HCT116 (cell line): Measurements from ENCODE around the gene SEC11A. TPM values are rescaled to one million over a fixed set of nuclear protein-coding genes. Genes with fewer than 3 reads are reported as not detected.
"Not testable (repeated sequence)": the region's sequence is repeated elsewhere in the genome, so short reads cannot be mapped to it uniquely, and the experiment has no call there.

ENCODE experiments used
- ATAC-seq: fragments of 200-7000 bp; cut with Tn5 transposase; 2 replicates; pipeline ENCODE4 v1.9.1; 2020; ENCODE audit warnings: mild to moderate bottlenecking, moderate library complexity
- BruUV-seq: library from RNA; stranded (reverse); fragments of 400-500 nt; replicated peaks from 2 replicates; lab custom pipeline; 2021; lab: Mats Ljungman, UMichigan
- CTCF ChIA-PET: fragments of 300-600 bp; sonication (Branson Sonifier 250); formaldehyde crosslinking; loops from one replicate; lab custom pipeline; 2021; ENCODE audit warnings: antibody characterized with exemption; lab: Charles Lee
- POLR2A ChIA-PET: fragments of 300-600, 350-600 bp; sonication (Branson Sonifier 250); formaldehyde crosslinking; loops from one replicate; lab custom pipeline; 2021; ENCODE audit warnings: antibody characterized with exemption; lab: Charles Lee
- RAD21 ChIA-PET, 2 experiments: fragments of 300-600 bp; sonication (Branson Sonifier 250); formaldehyde crosslinking; loops; one replicate each; lab custom pipeline; 2023; ENCODE audit warnings: low total read pairs in 2 of 2; ENCODE audit not compliant: uncharacterized antibody in 2 of 2, unreplicated experiment in 2 of 2, low non-redundant PET in 1 of 2; lab: Charles Lee
- DNase-seq: peaks from one replicate; pipeline ENCODE4 v3.0.0-alpha.2; 2010; ENCODE audit warnings: low read depth, low spot score
- H2AFZ ChIP-seq: fragments of 200-600 bp; shearing (Covaris generic), sonication (generic); 2 replicates; pipeline ENCODE4 v1.6.1; 2017; ENCODE audit warnings: low read depth, mixed run types, mixed read lengths, antibody characterized with exemption, low read length; ENCODE audit not compliant: poor library complexity, severe bottlenecking
- H3K27ac ChIP-seq: 2 replicates; pipeline ENCODE4 v1.5.1; 2012; ENCODE audit warnings: low read depth, low read length
- H3K27me3 ChIP-seq: fragments of 200-600 bp; sonication (generic); 2 replicates; pipeline ENCODE4 v1.6.1; 2016; ENCODE audit warnings: mixed run types, low read length, mixed read lengths; ENCODE audit not compliant: insufficient read depth
- H3K36me3 ChIP-seq, 2 experiments: fragments of 200-500 bp in 1 of 2; fragments of 200-600 bp in 1 of 2; sonication (Bioruptor generic) in 1 of 2; sonication (generic) in 1 of 2; 2 replicates each; pipeline versions ENCODE4 v1.5.1 to v1.6.1; 2014 to 2016; ENCODE audit warnings: low read length in 2 of 2, inconsistent platforms in 1 of 2, mixed read lengths in 1 of 2, mixed run types in 1 of 2; ENCODE audit not compliant: insufficient read depth in 2 of 2, control insufficient read depth in 1 of 2
- H3K4me1 ChIP-seq, 2 experiments: fragments of 200-600 bp in 1 of 2; sonication (generic) in 1 of 2; 2 replicates each; pipeline versions ENCODE4 v1.5.1 to v1.6.1; 2012 to 2017; ENCODE audit warnings: low read length in 2 of 2, inconsistent platforms in 1 of 2, mild to moderate bottlenecking in 1 of 2, mixed read lengths in 1 of 2, mixed run types in 1 of 2, moderate library complexity in 1 of 2; ENCODE audit not compliant: insufficient read depth in 2 of 2, control insufficient read depth in 1 of 2
- H3K4me2 ChIP-seq: fragments of 200-600 bp; sonication (generic); 2 replicates; pipeline ENCODE4 v1.6.1; 2017; ENCODE audit warnings: mixed run types, low read length, mixed read lengths
- H3K4me3 ChIP-seq, 2 experiments: fragments of 200-600 bp in 1 of 2; sonication (generic) in 1 of 2; replicated peaks in 1 of 2; 2 replicates each; pipeline ENCODE4 v1.5.1; 2011 to 2016; ENCODE audit warnings: low read length in 2 of 2, control low read depth in 1 of 2, low read depth in 1 of 2, mild to moderate bottlenecking in 1 of 2, mixed read lengths in 1 of 2, mixed run types in 1 of 2
- H3K79me2 ChIP-seq: fragments of 200-600 bp; sonication (generic); 2 replicates; pipeline ENCODE4 v1.6.1; 2017; ENCODE audit warnings: mild to moderate bottlenecking, mixed run types, low read length, moderate library complexity, mixed read lengths; ENCODE audit not compliant: insufficient read depth
- H3K9ac ChIP-seq: fragments of 200-600 bp; sonication (generic); 2 replicates; pipeline ENCODE4 v1.6.1; 2016; ENCODE audit warnings: low read length, mixed read lengths
- H3K9me2 ChIP-seq: fragments of 200-600 bp; sonication (generic), shearing (Covaris generic); 2 replicates; pipeline ENCODE4 v1.6.1; 2017; ENCODE audit warnings: mixed run types, mild to moderate bottlenecking, moderate library complexity; ENCODE audit not compliant: insufficient read depth
- H3K9me3 ChIP-seq, 2 experiments: fragments of 200-500 bp in 1 of 2; fragments of 200-600 bp in 1 of 2; sonication (Bioruptor generic) in 1 of 2; sonication (generic) in 1 of 2; 2 replicates each; pipeline ENCODE4 v1.6.1; 2014 to 2017; ENCODE audit warnings: low read length in 2 of 2, mixed read lengths in 2 of 2, inconsistent platforms in 1 of 2, low read depth in 1 of 2, mild to moderate bottlenecking in 1 of 2, mixed run types in 1 of 2, moderate library complexity in 1 of 2; ENCODE audit not compliant: control insufficient read depth in 1 of 2, insufficient read depth in 1 of 2
- H4K20me1 ChIP-seq: fragments of 200-600 bp; sonication (generic), shearing (Covaris generic); 2 replicates; pipeline ENCODE4 v1.6.1; 2017; ENCODE audit warnings: mixed run types, mild to moderate bottlenecking, moderate library complexity; ENCODE audit not compliant: insufficient read depth
- ATF3 ChIP-seq: IDR thresholded peaks from 2 replicates; pipeline ENCODE4 v1.6.1; 2012
- EZH2 ChIP-seq: fragments of 200-600 bp; sonication (generic); IDR thresholded peaks from 2 replicates; pipeline ENCODE4 v1.6.1; 2017; ENCODE audit warnings: antibody characterized with exemption, mixed run types
- MAX ChIP-seq: IDR thresholded peaks from 2 replicates; pipeline ENCODE4 v1.6.1; 2012
- POLR2AphosphoS5 ChIP-seq: IDR thresholded peaks from 2 replicates; pipeline ENCODE4 v1.6.1; 2011; ENCODE audit warnings: mild to moderate bottlenecking, low read depth, low read length, moderate library complexity
- RAD21 ChIP-seq: IDR thresholded peaks from 2 replicates; pipeline ENCODE4 v1.6.1; 2012; ENCODE audit warnings: low read depth, mild to moderate bottlenecking
- TCF7L2 ChIP-seq: IDR thresholded peaks from 2 replicates; pipeline ENCODE4 v1.7.0; 2011; ENCODE audit warnings: borderline replicate concordance, inconsistent platforms; ENCODE audit not compliant: insufficient read depth, insufficient read length; ENCODE audit errors: extremely low read depth
- ZNF274 ChIP-seq: fragments of 200-500 bp; sonication (Bioruptor generic); IDR thresholded peaks from 2 replicates; pipeline ENCODE4 v1.6.1; 2014; ENCODE audit warnings: mild to moderate bottlenecking, low read depth, low read length, inconsistent platforms
- intact Hi-C: fragments of 100-400 bp; cut with micrococcal nuclease; formaldehyde crosslinking; loops from 2 replicates; pipeline ENCODE4 v1.10.0; 2022
- total RNA-seq: library from RNA; stranded (reverse); gene quantifications from one replicate; pipeline ENCODE4 v1.2.1, GENCODE V29; 2021; ENCODE audit not compliant: unreplicated experiment
- TF ChIP-seq, protein P1 (sequence below), 3 experiments: fragments of 200-600 bp in 1 of 3; sonication (generic) in 1 of 3; IDR thresholded peaks in 2 of 3; conservative IDR thresholded peaks in 1 of 3; 2 replicates each; pipeline ENCODE4 v1.5.1; 2012 to 2017; ENCODE audit warnings: low read depth in 2 of 3, low read length in 2 of 3, antibody characterized with exemption in 1 of 3, borderline replicate concordance in 1 of 3, control low read depth in 1 of 3, mild to moderate bottlenecking in 1 of 3, mixed read lengths in 1 of 3, mixed run types in 1 of 3, moderate library complexity in 1 of 3; ENCODE audit not compliant: insufficient read depth in 1 of 3
- TF ChIP-seq, protein P2 (sequence below): IDR thresholded peaks from 2 replicates; pipeline ENCODE4 v1.6.1; 2011; ENCODE audit warnings: mild to moderate bottlenecking, low read length, moderate library complexity; ENCODE audit not compliant: insufficient replicate concordance; ENCODE audit errors: extremely low read depth

SEC11A gene
- total RNA-seq, 1 experiment from 2014 or later, result 175 TPM

- H3K4me3 ChIP-seq, H4K20me1 ChIP-seq, H3K4me1 ChIP-seq, RAD21 ChIA-PET, H3K9me2 ChIP-seq, H3K9me3 ChIP-seq, DNase-seq, H3K9ac ChIP-seq, BruUV-seq, ATAC-seq, H3K27me3 ChIP-seq, intact Hi-C loops, CTCF ChIA-PET, H3K27ac ChIP-seq, POLR2A ChIA-PET, H2AFZ ChIP-seq, H3K79me2 ChIP-seq, H3K4me2 ChIP-seq: not testable (repeated sequence)
- peaks cover 30 to 36% of the 10 kb centered on the region in 2 experiments; a peak in 3 of 4 replicates for H3K36me3 ChIP-seq
Measured at GRCh38 chr15:84641871-84642270, 74.1 kb downstream of the SEC11A start.

- Histone ChIP-seq H3K4me2 (no peak overlapping the region), H3K27me3 (no peaks in the 10 kb centered on the region), H3K36me3 (peaks cover 7 to 18% of the 10 kb centered on the region in 2 experiments; a peak in 3 of 4 replicates), H3K27ac (peak overlapping the region; percentile 24; the same call in 1 of the 2 replicates), H4K20me1 (no peaks in the 10 kb centered on the region), H3K4me1 (peaks cover 0 to 7% of the 10 kb centered on the region in 2 experiments; a peak in 1 of 4 replicates), H3K9me2 (no peaks in the 10 kb centered on the region), H2AFZ (no peak overlapping the region), H3K9me3 (no peaks in the 10 kb centered on the region), H3K9ac (no peak overlapping the region), H3K4me3 (no peak overlapping the region), H3K79me2 (no peaks in the 10 kb centered on the region)
- ATAC-seq, result peak; percentile 47
- ChIA-PET RAD21 (no interaction called here), CTCF (interaction anchor here (0.7 to 1.3 kb wide), 3 partner anchors 39 to 50 kb away, joined by 3 to 4 read pairs (median 3); no protein-coding TSS in a partner anchor), POLR2A (no interaction called here)
- TF ChIP-seq MAX (peak; percentile 33; the same call in 1 of the 2 replicates), RAD21 (peak; percentile 55; the same call in 1 of the 2 replicates), POLR2AphosphoS5 (no peak), EZH2 (no peak), TCF7L2 (no peak), ATF3 (no peak), ZNF274 (no peak)
- TF ChIP-seq, protein P1, sequence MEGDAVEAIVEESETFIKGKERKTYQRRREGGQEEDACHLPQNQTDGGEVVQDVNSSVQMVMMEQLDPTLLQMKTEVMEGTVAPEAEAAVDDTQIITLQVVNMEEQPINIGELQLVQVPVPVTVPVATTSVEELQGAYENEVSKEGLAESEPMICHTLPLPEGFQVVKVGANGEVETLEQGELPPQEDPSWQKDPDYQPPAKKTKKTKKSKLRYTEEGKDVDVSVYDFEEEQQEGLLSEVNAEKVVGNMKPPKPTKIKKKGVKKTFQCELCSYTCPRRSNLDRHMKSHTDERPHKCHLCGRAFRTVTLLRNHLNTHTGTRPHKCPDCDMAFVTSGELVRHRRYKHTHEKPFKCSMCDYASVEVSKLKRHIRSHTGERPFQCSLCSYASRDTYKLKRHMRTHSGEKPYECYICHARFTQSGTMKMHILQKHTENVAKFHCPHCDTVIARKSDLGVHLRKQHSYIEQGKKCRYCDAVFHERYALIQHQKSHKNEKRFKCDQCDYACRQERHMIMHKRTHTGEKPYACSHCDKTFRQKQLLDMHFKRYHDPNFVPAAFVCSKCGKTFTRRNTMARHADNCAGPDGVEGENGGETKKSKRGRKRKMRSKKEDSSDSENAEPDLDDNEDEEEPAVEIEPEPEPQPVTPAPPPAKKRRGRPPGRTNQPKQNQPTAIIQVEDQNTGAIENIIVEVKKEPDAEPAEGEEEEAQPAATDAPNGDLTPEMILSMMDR (IDR thresholded peaks at IDR 0.05 in 2 of 3, conservative IDR thresholded peaks at IDR 0.05 in 1 of 3; ENCODE audit: borderline replicate concordance in 1 of 3, insufficient read depth in 1 of 3, low read depth in 2 of 3, low read length in 2 of 3), result peak in 2 of 3 experiments; percentile 24 to 26; a peak in 4 of 6 replicates
- TF ChIP-seq, protein P2, sequence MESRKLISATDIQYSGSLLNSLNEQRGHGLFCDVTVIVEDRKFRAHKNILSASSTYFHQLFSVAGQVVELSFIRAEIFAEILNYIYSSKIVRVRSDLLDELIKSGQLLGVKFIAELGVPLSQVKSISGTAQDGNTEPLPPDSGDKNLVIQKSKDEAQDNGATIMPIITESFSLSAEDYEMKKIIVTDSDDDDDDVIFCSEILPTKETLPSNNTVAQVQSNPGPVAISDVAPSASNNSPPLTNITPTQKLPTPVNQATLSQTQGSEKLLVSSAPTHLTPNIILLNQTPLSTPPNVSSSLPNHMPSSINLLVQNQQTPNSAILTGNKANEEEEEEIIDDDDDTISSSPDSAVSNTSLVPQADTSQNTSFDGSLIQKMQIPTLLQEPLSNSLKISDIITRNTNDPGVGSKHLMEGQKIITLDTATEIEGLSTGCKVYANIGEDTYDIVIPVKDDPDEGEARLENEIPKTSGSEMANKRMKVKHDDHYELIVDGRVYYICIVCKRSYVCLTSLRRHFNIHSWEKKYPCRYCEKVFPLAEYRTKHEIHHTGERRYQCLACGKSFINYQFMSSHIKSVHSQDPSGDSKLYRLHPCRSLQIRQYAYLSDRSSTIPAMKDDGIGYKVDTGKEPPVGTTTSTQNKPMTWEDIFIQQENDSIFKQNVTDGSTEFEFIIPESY, result no peak
- intact Hi-C loops, result no loop called here
- BruUV-seq, result no TSS peak
- no peak for DNase-seq
Measured at GRCh38 chr15:84638103-84638502, 77.8 kb downstream of the SEC11A start.
